ACHN (cell line): ENCODE results near the gene MT1H.
"Not testable (repeated sequence)": the region's sequence is repeated elsewhere in the genome, so short reads cannot be mapped to it uniquely, and the experiment has no call there.

Experiments
- DNase-seq: peaks from one replicate; pipeline ENCODE4 v3.0.0-alpha.2; 2015
- in situ Hi-C: cut with HindIII; loops from 2 replicates; pipeline ENCODE4 v1.10.0; 2017; ENCODE audit warnings: low sequenced_read_pairs, low pct_ligation_motif_present, low pct_unique_long_range_greater_than_20kb

Gene MT1H

DNA sequence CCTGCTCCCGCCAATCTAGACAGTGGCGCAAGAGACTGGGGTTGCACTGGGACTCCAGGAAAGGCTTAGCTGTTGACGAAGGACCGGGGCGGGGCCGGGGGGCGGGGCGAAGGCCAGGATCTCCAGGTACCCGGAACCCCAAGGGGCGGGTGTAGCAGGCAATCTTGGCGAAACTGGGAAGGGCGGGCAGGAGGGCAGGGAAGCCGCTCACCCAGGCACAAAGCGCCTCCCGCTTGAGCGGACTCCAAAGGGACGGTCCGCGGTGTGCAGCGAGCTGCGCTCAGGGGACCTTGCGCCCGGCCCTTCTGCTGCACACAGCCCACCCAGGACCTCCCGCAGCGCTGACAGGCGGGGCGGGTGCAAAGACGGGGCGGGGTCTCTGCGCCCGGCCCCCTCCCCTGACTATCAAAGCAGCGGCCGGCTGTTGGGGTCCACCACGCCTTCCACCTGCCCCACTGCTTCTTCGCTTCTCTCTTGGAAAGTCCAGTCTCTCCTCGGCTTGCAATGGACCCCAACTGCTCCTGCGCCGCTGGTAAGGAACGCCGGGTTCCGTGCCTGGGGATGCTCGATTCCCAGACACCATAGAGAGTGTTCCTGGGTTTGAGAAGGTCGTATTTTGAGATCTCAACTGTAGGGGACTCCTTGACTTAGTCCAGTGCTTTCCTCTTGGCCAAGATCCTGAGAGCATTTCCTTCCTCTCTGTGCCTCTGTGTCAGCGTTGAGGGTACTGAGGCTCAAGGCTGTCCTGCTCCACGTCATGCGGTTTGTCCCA lies 11.9 kb upstream of the MT1H start, which contains the start of gene MT1F:
Gene MT1F, plus strand, starts transcription at position 405 of the 772 bp plus-strand sequence. Its CDS starts 100 bp downstream, at position 505.
- in situ Hi-C loops, result no loop called here
- peak; percentile 89 for DNase-seq

DNA sequence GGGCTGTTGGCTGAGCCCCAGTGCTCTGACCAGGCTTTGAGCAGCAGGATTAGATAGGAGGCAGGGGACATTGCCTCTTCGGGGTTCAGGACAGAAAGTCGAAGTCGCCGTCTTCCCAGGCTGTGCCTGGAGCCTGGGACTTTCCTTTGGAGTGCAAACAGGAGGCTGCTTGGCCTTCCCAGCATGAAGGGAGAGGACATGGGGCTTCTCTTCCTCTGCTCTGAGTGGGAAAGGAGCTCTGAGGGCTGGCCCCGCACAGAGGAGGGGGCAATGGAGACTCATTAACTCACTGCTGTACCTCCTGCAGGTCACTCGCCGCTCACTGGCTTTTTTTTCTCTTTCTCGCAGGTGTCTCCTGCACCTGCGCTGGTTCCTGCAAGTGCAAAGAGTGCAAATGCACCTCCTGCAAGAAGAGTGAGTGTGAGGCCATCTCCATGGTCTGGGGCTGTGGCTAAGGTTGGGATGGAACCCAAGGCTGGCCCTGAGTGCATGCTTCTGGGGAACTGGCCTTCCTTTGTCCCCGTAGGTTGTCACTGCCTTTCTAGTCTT lies 11.2 kb upstream of the MT1H start:
- in situ Hi-C loops, result no loop called here

DNA sequence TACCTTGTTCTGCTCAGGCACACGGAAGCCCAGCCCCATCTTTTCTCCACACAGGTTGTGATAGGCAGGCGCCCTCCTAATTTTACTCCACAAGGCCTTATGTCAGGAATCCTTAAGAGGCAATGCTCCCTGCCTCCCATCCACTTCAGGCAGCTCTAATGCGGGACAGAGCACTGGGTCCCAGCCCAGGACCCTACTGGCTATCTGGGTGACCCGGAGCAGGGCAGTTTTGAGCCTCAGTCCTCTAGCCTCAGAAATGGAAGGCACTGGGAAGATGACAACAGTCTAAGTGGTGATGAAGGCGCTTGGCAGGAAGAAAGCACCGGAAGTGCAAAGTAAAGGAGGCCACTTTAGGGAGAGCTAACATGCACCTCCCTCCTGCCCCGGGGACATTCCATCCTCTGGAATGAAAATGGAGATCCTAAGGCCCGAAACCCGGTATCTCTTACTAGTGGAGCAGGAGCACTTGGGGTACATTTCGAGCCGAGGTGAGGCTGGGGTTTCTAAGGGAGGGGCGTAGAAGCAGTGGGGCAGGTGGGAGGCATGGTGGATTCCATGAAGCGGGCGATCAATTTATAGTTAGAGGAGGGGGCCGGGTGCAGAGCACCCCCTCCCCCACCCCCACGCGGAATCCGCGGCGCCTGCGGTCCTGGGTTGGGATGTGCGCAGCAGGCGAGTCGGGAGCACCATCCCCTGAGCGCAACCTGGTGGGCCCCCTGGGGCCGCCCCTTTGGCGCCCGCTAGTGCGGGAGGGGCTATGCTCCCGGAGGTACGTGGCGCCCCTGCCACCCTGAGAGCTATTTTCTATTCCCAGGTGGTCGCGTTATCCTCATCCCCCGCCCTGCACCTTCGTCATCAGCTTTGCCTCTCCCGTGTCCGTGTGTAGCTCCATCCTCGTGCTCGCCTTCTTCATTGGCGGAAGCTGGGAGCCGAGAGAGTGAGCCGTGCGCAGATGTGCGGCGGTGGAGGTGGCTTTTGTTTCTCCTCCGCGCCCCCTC lies 7.0 kb upstream of the MT1H start:
- in situ Hi-C loops, result no loop called here
- no peak for DNase-seq

More for the DNA sequence above, 11.2 kb upstream of the MT1H start:
- no peak for DNase-seq

DNA sequence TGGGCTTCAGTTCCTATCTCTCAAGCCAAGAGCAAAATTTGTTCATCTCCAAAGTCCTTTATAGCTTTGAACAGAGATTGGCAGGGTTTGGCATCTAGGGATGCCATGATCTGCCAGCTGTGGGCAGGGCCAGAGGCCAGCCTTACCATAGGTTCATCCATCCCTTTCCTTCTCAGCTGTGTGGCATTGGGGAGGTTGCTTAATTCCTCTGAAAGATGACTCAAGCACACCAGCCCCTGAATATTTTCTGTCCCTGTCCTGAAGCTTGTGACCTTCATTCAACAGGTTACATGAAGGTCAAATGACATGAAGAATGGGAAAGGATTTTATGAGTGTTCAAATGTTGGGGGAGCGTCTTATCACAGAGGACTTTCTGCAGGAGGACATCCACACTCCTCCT lies 5.1 kb upstream of the MT1H start:
- in situ Hi-C loops, result no loop called here

DNA sequence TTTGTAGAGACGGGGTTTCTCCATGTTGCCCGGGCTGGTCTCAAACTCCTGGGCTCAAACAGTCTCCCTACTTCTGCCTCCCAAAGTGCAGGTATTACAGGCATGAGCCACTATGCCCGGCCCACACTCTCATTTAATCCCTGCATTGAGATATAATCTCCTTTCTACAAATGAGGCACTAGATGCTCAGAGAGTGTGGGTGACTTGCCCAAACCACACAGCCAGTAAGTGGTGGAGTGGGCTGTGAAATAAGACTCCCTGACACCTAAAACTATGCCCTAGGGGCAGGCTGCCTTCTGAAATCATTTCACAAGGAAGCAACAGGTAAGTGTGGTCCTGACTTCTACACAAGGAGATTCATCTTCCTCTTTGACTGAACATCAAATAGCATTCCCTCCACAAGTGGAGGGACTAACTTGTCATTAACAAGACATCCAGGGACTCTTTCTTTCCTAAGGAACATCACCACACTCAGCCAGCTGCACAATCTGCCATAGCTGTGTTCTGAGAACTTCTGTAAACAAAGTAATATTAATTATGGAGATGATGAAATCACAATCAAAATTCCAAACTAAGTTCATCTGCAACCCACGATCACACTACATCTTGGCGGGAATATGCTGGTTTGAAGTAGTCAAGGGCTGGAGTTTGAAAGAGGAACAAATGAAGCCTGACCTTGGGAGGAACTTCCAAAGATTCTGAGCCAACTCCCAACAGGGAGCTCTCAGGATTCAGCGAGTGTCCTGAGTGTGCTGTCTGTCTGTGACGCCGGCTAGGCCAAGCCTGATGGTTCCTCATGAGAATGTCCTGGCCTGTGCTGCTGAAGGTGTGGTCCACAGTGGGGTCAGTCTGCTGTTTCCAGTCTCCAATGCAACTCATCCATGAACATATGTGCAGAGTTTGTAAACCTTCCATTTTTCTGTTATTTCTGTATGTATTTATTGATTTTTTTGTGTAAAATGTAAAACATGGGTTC lies 4.0 kb upstream of the MT1H start:
- DNase-seq, in situ Hi-C loops: not testable (repeated sequence)

More for the DNA sequence above, 5.1 kb upstream of the MT1H start:
- DNase-seq, result no peak

DNA sequence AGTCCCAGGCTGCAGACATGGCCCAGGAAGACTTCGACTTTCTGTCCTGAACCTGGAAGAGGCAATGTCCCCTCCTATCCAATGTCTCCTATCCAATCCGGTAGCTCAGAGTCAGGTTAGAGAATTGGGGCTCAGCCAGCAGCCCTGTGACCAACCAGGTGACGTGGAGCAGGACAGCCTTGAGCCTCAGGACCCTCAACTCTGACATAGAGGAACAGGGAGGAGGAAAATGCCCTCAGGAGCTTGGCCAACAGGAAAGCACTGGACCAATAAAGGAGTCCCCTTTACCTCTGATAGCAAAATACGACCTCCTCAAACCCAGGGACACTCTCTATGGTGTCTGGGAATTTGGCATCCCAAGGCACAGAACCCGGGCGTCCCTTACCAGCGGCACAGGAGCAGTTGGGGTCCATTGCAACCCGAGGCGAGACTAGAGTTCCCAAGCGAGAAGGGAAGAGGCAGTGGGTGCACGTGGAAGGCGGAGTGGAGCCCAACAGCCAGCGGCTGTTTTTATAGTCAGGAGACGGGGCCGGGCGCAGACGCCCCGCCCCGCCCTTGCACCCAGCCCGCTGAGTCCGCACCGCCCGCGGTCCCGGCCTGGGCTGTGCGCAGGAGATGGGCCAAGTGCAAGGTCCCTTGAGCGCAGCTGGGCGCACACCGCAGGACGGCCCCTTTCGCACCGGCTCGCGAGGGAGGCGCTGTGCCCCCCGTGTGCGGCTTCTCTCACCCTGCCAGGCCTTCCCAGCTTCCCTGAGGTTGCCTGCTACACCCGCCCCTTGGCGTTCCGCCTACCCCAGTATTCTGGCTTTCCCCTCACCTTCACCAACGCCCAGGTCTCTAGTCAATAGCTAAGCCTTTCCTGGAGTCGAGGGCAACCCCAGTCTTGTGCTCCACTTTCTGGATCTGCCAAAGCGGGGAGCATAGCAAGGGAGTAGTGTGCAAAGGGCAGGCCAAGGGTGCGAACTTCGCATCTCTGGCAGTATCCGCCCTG lies 1.7 kb upstream of the MT1H start, which contains the start of gene MT1G:
Gene MT1G, minus strand, starts transcription at position 485 of the 991 bp plus-strand sequence. Its CDS starts 72 bp downstream, at position 413.
- in situ Hi-C loops, result no loop called here
- no peak for DNase-seq

DNA sequence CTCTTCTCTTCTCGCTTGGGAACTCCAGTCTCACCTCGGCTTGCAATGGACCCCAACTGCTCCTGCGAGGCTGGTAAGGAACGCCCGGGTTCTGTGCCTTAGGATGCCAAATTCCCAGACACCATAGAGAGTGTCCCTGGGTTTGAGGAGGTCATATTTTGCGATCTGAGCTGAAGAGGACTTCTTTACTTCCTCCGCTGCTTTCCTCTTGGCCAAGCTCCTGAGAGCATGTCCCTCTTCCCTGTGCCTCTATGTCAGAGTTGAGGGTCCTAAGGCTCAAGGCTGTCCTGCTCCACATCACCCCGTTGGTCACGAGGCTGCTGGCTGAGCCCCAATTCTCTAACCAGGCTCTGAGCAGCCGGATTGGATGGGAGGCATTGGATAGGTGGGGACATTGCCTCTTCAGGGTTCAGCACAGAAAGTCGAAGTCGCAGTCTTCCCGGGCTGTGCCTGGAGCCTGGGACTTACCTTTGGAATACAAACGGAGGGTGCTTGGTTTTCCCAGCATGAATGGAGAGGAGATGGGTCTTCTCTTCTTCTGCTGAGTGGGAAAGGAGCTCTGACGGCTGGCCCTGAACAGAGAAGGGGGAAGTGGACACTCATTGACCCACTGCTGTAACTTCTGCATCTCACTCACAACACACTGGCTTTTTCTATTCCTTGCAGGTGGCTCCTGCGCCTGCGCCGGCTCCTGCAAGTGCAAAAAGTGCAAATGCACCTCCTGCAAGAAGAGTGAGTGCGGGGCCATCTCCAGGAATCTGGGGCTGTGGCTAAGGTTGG lies 416 bp downstream of the MT1H start:
- in situ Hi-C loops, result no loop called here
- DNase-seq, result no peak

DNA sequence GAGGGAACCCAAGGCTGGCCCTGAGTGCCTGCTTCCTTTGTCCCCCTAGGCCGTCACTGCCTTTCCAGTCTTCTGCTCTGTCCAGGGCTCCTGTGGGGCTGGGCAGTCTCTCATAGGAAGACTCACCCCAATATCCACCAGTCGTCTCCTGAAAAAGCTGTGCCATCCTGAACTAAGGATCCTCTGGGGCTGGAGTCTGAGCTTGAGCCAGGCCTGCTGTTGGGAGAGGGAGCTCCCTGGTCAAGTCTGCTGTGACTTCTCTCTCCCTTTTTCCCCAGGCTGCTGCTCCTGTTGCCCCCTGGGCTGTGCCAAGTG lies 963 bp downstream of the MT1H start:
- DNase-seq, result no peak
- in situ Hi-C loops, result no loop called here

DNA sequence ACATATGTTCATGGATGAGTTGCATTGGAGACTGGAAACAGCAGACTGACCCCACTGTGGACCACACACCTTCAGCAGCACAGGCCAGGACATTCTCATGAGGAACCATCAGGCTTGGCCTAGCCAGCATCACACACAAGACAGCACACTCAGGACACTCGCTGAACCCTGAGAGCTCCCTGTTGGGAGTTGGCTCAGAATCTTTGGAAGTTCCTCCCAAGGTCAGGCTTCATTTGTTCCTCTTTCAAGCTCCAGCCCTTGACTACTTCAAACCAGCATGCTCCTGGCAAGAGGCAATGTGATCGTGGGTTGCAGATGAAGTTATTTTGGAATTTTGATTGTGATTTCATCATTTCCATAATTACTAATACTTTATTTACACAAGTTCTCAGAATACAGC lies 2.1 kb downstream of the MT1H start:
- in situ Hi-C loops, DNase-seq: not testable (repeated sequence)

DNA sequence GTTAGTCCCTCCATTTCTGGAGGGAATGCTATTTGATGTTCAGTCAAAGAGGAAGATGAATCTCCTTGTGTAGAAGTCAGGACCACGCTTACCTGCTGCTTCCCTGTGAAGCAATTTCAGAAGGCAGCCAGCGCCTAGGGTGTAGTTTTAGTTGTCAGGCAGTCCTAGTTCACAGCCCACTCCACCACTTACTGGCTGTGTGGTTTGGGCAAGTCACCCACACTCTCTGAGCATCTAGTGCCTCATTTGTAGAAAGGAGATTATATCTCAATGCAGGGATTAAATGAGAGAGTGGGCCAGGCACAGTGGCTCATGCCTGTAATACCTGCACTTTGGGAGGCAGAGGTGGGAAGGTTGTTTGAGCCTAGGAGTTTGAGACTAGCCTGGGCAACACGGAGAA lies 2.6 kb downstream of the MT1H start:
- in situ Hi-C loops, DNase-seq: not testable (repeated sequence)

DNA sequence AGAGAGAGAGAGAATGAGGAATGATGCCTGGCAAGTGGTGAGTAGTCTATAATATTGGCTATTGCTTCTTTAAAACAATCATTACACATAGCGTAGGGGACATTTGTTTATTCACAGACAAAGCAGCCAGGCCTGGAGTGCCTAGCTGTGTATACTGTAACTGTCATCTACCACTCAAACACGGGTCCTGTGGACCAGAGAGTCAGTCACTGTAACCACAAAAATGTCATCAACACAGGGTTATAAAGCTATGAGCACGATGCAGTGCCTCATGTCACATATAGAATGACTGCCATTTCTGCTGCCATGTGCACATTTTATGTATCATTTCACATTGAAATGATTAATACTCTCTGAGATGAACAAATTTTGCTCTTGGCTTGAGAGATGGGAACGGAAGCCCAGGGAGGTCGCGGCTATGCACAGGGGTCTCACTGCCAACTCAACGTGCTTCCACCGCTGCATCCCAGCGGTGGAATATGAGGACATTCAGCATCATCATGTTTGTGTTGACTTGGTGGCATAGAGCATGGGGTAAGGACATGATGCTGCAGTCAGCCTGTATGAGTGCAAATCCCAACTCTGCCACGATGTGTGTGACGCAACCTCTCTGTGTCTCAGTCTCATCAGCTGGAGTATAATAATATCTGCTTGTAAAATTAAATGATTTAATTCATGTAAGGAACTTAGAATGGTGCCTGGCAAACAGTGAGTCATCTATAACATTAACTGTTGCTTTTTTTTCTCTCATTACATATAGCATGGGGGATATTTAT lies 3.3 kb downstream of the MT1H start:
- no peak for DNase-seq
- in situ Hi-C loops, result no loop called here

DNA sequence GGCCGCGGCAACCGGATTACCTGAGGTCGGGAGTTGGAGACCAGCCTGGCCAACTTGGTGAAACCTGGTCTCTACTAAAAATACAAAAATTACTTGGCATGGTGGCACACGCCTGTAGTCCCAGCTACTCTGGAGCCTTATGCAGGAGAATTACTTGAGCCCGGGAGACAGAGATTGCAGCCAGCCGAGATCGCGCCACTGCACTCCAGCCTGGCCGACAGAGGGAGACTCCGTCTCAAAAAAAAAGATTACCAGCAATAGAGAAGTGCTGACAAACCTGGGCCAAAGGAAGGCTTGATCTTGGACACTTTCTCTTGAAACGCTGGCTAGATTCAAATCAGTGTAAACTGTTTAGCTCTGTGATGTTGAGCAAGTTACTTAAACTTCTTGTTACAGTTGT lies 4.3 kb downstream of the MT1H start:
- in situ Hi-C loops, result no loop called here
- no peak for DNase-seq

DNA sequence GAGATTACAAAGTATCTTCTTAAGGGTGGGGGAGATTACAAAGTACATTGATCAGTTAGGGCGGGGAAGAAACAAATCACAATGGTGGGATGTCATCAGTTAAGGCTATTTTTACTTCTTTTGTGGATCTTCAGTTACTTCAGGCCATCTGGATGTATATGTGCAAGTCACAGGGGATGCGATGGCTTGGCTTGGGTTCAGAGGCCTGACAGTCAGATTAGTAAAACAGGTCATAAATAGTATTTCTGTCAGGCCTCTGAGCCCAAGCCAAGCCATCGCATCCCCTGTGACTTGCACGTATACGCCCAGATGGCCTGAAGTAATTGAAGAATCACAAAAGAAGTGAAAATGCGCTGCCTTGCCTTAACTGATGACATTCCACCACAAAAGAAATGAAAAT lies 5.0 kb downstream of the MT1H start:
- in situ Hi-C loops, DNase-seq: not testable (repeated sequence)

DNA sequence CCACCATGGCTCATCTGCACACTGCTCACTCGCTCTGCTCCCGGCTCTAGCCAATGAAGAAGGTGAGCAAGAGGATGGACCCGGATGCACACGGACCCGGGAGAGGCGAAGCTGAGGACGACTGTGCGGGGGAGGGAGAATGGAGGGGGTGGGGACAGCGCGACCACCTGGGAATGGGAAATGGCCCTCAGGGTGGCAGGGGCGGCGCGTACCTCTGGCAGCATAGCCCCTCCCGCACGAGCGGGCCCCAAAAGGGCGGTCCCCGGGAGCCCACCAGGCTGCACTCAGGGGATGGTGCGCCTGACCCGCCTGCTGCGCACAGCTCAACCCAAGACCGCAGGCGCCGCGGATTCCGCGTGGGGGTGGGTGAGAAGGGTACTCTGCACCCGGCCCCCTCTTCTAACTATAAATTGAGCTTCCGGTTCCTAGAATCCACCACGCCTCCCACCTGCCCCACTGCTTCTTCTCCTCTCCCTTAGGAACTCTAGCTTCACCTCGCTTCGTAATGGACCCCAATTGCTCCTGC lies 6.1 kb downstream of the MT1H start:
- DNase-seq, result no peak
- in situ Hi-C loops, result no loop called here

DNA sequence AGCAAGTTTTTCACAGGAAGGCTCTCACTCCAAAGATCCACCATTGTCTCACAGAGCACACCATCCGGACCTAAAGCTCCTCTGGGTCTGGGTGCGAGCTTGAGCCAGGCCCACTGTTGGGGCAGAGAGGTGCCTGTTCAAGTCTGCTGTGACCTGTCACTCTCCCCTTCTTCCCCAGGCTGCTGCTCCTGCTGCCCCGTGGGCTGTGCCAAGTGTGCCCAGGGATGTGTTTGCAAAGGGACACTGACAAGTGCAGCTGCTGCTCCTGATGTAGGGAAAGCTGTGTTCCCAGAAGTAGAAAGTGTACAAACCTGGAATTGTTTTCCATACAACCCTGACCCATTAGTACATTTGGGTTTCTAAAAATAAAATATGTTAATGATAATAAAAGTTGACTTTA lies 7.9 kb downstream of the MT1H start:
- DNase-seq, result no peak
- in situ Hi-C loops, result no loop called here
